Neural progenitor cell (in vitro differentiated cells): ENCODE results near the gene FMO2. TPM values are rescaled to one million over a fixed set of nuclear protein-coding genes. Genes with fewer than 3 reads are reported as not detected.

Experiments
- DNase-seq: peaks from one replicate; pipeline ENCODE4 v3.0.0-alpha.2; 2016; ENCODE audit warnings: low spot score
- H2AFZ ChIP-seq: fragments of 200-600 bp; sonication (generic); replicated peaks from 2 replicates; pipeline ENCODE4 v1.6.1; 2016; ENCODE audit warnings: antibody characterized with exemption
- H3F3A ChIP-seq: fragments of 200-600 bp; sonication (generic); 2 replicates; pipeline ENCODE4 v1.6.1; 2016; ENCODE audit warnings: antibody characterized with exemption, low read depth
- H3K27ac ChIP-seq: fragments of 200-600 bp; sonication (generic); 2 replicates; pipeline ENCODE4 v1.5.1; 2016; ENCODE audit warnings: mild to moderate bottlenecking
- H3K27me3 ChIP-seq: fragments of 200-600 bp; sonication (generic); 2 replicates; pipeline ENCODE4 v1.6.1; 2016; ENCODE audit warnings: mild to moderate bottlenecking, moderate library complexity
- H3K36me3 ChIP-seq: fragments of 200-600 bp; sonication (generic); 2 replicates; pipeline ENCODE4 v1.5.1; 2016
- H3K4me1 ChIP-seq: fragments of 200-600 bp; sonication (generic); 2 replicates; pipeline ENCODE4 v1.6.1; 2016; ENCODE audit warnings: mixed run types
- H3K4me2 ChIP-seq: fragments of 200-600 bp; sonication (generic); 2 replicates; pipeline ENCODE4 v1.6.1; 2016
- H3K4me3 ChIP-seq: fragments of 200-600 bp; sonication (generic); 2 replicates; pipeline ENCODE4 v1.5.1; 2016
- H3K79me2 ChIP-seq: fragments of 200-600 bp; sonication (generic); 2 replicates; pipeline ENCODE4 v1.6.1; 2016; ENCODE audit warnings: low read depth
- H3K9ac ChIP-seq: fragments of 200-600 bp; sonication (generic); 2 replicates; pipeline ENCODE4 v1.6.1; 2016
- H3K9me3 ChIP-seq: fragments of 200-600 bp; sonication (generic); 2 replicates; pipeline ENCODE4 v1.5.1; 2016; ENCODE audit warnings: low read depth
- H4K20me1 ChIP-seq: fragments of 200-600 bp; sonication (generic); 2 replicates; pipeline ENCODE4 v1.6.1; 2016; ENCODE audit warnings: low read depth
- H3K27ac Mint-ChIP-seq: 3 replicates; pipeline ENCODE4 v1.8.0; 2021; ENCODE audit warnings: mixed read lengths
- H3K27me3 Mint-ChIP-seq: 2 replicates; pipeline ENCODE4 v1.8.0; 2022; ENCODE audit warnings: low read depth, mild to moderate bottlenecking, inconsistent platforms, moderate library complexity, mixed read lengths; ENCODE audit not compliant: insufficient read depth
- H3K36me3 Mint-ChIP-seq: 3 replicates; pipeline ENCODE4 v1.8.0; 2021; ENCODE audit warnings: mixed read lengths
- H3K4me1 Mint-ChIP-seq: 3 replicates; pipeline ENCODE4 v1.8.0; 2021; ENCODE audit warnings: mixed read lengths
- H3K4me3 Mint-ChIP-seq: 3 replicates; pipeline ENCODE4 v1.8.0; 2021; ENCODE audit warnings: mild to moderate bottlenecking, moderate library complexity, mixed read lengths
- H3K9me3 Mint-ChIP-seq: 3 replicates; pipeline ENCODE4 v1.8.0; 2020; ENCODE audit warnings: mixed read lengths
- EZH2 ChIP-seq: fragments of 200-600 bp; sonication (generic); IDR thresholded peaks from 2 replicates; pipeline ENCODE4 v1.6.1; 2017; ENCODE audit warnings: antibody characterized with exemption, mild to moderate bottlenecking, moderate library complexity
- EZH2phosphoT487 ChIP-seq: fragments of 200-600 bp; sonication (generic); IDR thresholded peaks from 2 replicates; pipeline ENCODE4 v1.6.1; 2017; ENCODE audit warnings: antibody characterized with exemption
- total RNA-seq: library from RNA; depleted of rRNA; stranded (reverse); fragments of >200 nt; gene quantifications from 2 replicates; pipeline ENCODE4 v1.2.3, GENCODE V29; 2015; ENCODE audit warnings: low replicate concordance
- TF ChIP-seq, protein P1 (sequence below): fragments of 200-600 bp; sonication (generic); IDR thresholded peaks from 2 replicates; pipeline ENCODE4 v1.5.1; 2017; ENCODE audit warnings: antibody characterized with exemption, mild to moderate bottlenecking

Gene FMO2
- total RNA-seq = 0.47 TPM in 1 of 2 replicates, not detected in the other

DNA sequence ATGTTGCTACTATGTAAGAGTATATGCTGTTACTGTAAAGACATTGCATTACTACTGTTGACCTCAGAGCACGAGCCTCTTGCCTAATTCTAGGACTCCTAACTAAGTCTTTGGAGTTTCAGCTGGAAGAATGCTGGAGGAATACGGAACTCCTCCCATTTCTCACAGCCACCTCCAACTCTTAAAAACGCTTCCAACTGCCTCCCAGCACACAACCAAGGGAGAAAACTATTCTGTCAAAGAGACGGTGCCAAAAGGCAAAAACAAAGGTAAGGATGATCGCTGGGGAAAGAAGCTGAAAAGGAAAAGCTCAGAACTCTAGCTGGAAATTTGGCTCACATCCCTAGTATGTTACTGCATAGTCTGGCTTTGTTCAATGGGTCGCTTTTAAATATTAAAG lies at the start of gene FMO2:
Gene FMO2, plus strand, starts transcription at position 210 of the 400 bp plus-strand sequence. CDS start 414 bp downstream, outside the sequence.
- H3K36me3 ChIP-seq = no peaks in the 10 kb centered on the region
- no peak for DNase-seq
- H3K27me3 Mint-ChIP-seq = no peaks in the 10 kb centered on the region

GRCh38 chr1:171137580-171137979 lies 47.5 kb upstream of the FMO2 start:
- no peaks in the 10 kb centered on the region for H3K79me2 ChIP-seq
- peaks cover 20% of the 10 kb centered on the region for H3K4me1 ChIP-seq
- H3K27ac ChIP-seq = no peak overlapping the region
- H3K4me3 ChIP-seq = no peak overlapping the region
- DNase-seq = no peak
- H3K4me2 ChIP-seq = no peak overlapping the region
- no peaks in the 10 kb centered on the region for H3K36me3 ChIP-seq
- peaks cover 5% of the 10 kb centered on the region for H3F3A ChIP-seq
- peaks cover 11% of the 10 kb centered on the region for H3K4me1 Mint-ChIP-seq
- no peak overlapping the region for H3K4me3 Mint-ChIP-seq
- no peaks in the 10 kb centered on the region for H3K36me3 Mint-ChIP-seq
- H3K9ac ChIP-seq = no peak overlapping the region
- H3K9me3 ChIP-seq = no peaks in the 10 kb centered on the region
- no peaks in the 10 kb centered on the region for H3K27me3 ChIP-seq
- no peaks in the 10 kb centered on the region for H4K20me1 ChIP-seq
- no peak overlapping the region for H3K27ac Mint-ChIP-seq
- no peak overlapping the region for H2AFZ ChIP-seq
- peaks cover 2% of the 10 kb centered on the region for H3K27me3 Mint-ChIP-seq
- TF ChIP-seq EZH2 (no peak), EZH2phosphoT487 (no peak)
- TF ChIP-seq, protein P1, sequence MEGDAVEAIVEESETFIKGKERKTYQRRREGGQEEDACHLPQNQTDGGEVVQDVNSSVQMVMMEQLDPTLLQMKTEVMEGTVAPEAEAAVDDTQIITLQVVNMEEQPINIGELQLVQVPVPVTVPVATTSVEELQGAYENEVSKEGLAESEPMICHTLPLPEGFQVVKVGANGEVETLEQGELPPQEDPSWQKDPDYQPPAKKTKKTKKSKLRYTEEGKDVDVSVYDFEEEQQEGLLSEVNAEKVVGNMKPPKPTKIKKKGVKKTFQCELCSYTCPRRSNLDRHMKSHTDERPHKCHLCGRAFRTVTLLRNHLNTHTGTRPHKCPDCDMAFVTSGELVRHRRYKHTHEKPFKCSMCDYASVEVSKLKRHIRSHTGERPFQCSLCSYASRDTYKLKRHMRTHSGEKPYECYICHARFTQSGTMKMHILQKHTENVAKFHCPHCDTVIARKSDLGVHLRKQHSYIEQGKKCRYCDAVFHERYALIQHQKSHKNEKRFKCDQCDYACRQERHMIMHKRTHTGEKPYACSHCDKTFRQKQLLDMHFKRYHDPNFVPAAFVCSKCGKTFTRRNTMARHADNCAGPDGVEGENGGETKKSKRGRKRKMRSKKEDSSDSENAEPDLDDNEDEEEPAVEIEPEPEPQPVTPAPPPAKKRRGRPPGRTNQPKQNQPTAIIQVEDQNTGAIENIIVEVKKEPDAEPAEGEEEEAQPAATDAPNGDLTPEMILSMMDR = no peak
- H3K9me3 Mint-ChIP-seq = no peaks in the 10 kb centered on the region

More for the DNA sequence above, at the start of gene FMO2:
- Histone ChIP-seq H3K4me2 (no peak within 1 kb of the TSS), H3K27ac (no peak within 1 kb of the TSS), H3K9ac (no peak within 1 kb of the TSS), H3F3A (no peaks in the 10 kb centered on the region), H3K4me1 (no peaks in the 10 kb centered on the region), H3K4me3 (no peak within 1 kb of the TSS), H3K79me2 (no peaks in the 10 kb centered on the region), H3K9me3 (no peaks in the 10 kb centered on the region), H3K27me3 (no peaks in the 10 kb centered on the region), H4K20me1 (no peaks in the 10 kb centered on the region), H2AFZ (peak within 1 kb of the TSS; percentile 70)
- Mint-ChIP-seq H3K4me3 (no peak within 1 kb of the TSS), H3K4me1 (peaks cover 4% of the 10 kb centered on the region), H3K27ac (no peak within 1 kb of the TSS), H3K36me3 (no peaks in the 10 kb centered on the region), H3K9me3 (no peaks in the 10 kb centered on the region)
- no peak for TF ChIP-seq EZH2phosphoT487
- TF ChIP-seq, protein P1 = no peak
- no peak for TF ChIP-seq EZH2

DNA sequence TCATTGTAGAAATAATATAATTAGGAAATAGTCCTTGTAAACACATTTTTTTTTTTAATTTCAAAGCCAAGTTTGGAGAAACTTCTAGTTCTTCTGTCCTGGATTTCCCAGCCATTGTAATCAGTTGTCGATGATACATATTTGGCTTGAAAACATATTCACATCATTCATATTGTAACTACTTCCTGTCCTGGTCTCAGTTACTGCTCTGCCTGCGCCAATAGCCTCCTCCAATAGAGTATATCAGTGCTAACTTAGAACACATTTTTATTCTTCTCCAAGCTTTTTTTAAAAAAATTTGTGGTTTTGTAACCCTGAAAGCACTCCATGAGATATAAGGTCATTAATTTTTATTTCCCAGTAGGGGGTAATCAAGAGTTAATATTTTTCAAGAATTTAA lies 46.1 kb upstream of the FMO2 start:
- Histone ChIP-seq H4K20me1 (no peaks in the 10 kb centered on the region), H3K27ac (no peak overlapping the region), H3K79me2 (no peaks in the 10 kb centered on the region), H2AFZ (no peak overlapping the region), H3K4me3 (no peak overlapping the region), H3K27me3 (no peaks in the 10 kb centered on the region), H3K9ac (no peak overlapping the region), H3K36me3 (no peaks in the 10 kb centered on the region), H3F3A (peaks cover 12% of the 10 kb centered on the region), H3K4me2 (no peak overlapping the region), H3K9me3 (no peaks in the 10 kb centered on the region), H3K4me1 (peaks cover 34% of the 10 kb centered on the region)
- no peaks in the 10 kb centered on the region for H3K36me3 Mint-ChIP-seq
- H3K4me1 Mint-ChIP-seq = peaks cover 18% of the 10 kb centered on the region
- H3K27ac Mint-ChIP-seq = no peak overlapping the region
- H3K4me3 Mint-ChIP-seq = no peak overlapping the region
- peaks cover 2% of the 10 kb centered on the region for H3K27me3 Mint-ChIP-seq
- DNase-seq = no peak
- H3K9me3 Mint-ChIP-seq = no peaks in the 10 kb centered on the region
- no peak for TF ChIP-seq EZH2
- TF ChIP-seq EZH2phosphoT487 = no peak

- Histone ChIP-seq H3K27me3 (no peaks in the 10 kb centered on the region), H3K9ac (no peak overlapping the region), H3K9me3 (no peaks in the 10 kb centered on the region), H3K4me2 (no peak overlapping the region), H3K4me1 (peaks cover 34% of the 10 kb centered on the region), H3F3A (peaks cover 12% of the 10 kb centered on the region), H3K79me2 (no peaks in the 10 kb centered on the region), H3K27ac (no peak overlapping the region), H4K20me1 (no peaks in the 10 kb centered on the region), H2AFZ (no peak overlapping the region), H3K36me3 (no peaks in the 10 kb centered on the region), H3K4me3 (no peak overlapping the region)
- Mint-ChIP-seq H3K27me3 (no peaks in the 10 kb centered on the region), H3K27ac (no peak overlapping the region), H3K4me3 (no peak overlapping the region), H3K36me3 (no peaks in the 10 kb centered on the region), H3K9me3 (no peaks in the 10 kb centered on the region), H3K4me1 (peaks cover 18% of the 10 kb centered on the region)
- DNase-seq = no peak
- TF ChIP-seq EZH2phosphoT487 = no peak
- TF ChIP-seq, protein P1 = no peak
- TF ChIP-seq EZH2 = no peak
Measured at GRCh38 chr1:171139890-171140289, 45.2 kb upstream of the FMO2 start.
